B cell (primary cell): ENCODE results near the gene PRR7. TPM values are rescaled to one million over a fixed set of nuclear protein-coding genes. Genes with fewer than 3 reads are reported as not detected.

Experiments used
- ATAC-seq: fragments of 200-7000 bp; cut with Tn5 transposase; one replicate; pipeline ENCODE4 v1.10.0; 2021; ENCODE audit warnings: low read depth, mild to moderate bottlenecking, moderate number of reproducible peaks, moderate library complexity
- CTCF ChIA-PET: fragments of 350-600 bp; sonication (Branson Sonifier 250); formaldehyde crosslinking; loops from one replicate; lab custom pipeline; 2021; ENCODE audit warnings: antibody characterized with exemption, inconsistent platforms; lab: Charles Lee
- POLR2A ChIA-PET: fragments of 350-600 bp; sonication (Branson Sonifier 250); formaldehyde crosslinking; loops from one replicate; lab custom pipeline; 2021; ENCODE audit warnings: antibody characterized with exemption; lab: Charles Lee
- DNase-seq: peaks from one replicate; pipeline ENCODE4 v3.0.0; 2013
- H2AFZ ChIP-seq: 2 replicates; pipeline ENCODE4 v1.6.1; 2012; ENCODE audit warnings: mild to moderate bottlenecking, low read depth, low read length; ENCODE audit not compliant: insufficient read depth, poor library complexity, severe bottlenecking
- H3K27ac ChIP-seq, 2 donors: 1 replicate in 1 of 2; 2 replicates in 1 of 2; pipeline ENCODE4 v1.5.1; 2012 to 2013; ENCODE audit warnings: low read length in 2 of 2, mild to moderate bottlenecking in 2 of 2, moderate library complexity in 1 of 2
- H3K27me3 ChIP-seq, 4 experiments: fragments of 200-600 bp in 1 of 4; sonication (generic) in 1 of 4; replicated peaks in 1 of 4; 1 replicate in 2 of 4; 2 replicates in 2 of 4; pipeline versions ENCODE4 v1.6.1 to v1.7.0; 2013 to 2016; ENCODE audit warnings: low read length in 3 of 4, mild to moderate bottlenecking in 2 of 4, mixed read lengths in 1 of 4, moderate library complexity in 1 of 4; ENCODE audit not compliant: insufficient read depth in 4 of 4, control insufficient read depth in 3 of 4; ENCODE audit errors: control extremely low read depth in 1 of 4
- H3K36me3 ChIP-seq, 2 experiments: replicated peaks in 1 of 2; 1 replicate in 1 of 2; 2 replicates in 1 of 2; pipeline versions ENCODE4 v1.6.1 to v1.7.1; 2013; ENCODE audit warnings: low read length in 1 of 2; ENCODE audit not compliant: insufficient read depth in 2 of 2, control insufficient read depth in 1 of 2; ENCODE audit errors: control extremely low read depth in 1 of 2, extremely low read depth in 1 of 2
- H3K4me1 ChIP-seq, 2 donors: fragments of 200-600 bp in 1 of 2; sonication (generic) in 1 of 2; 1 replicate in 1 of 2; 2 replicates in 1 of 2; pipeline versions ENCODE4 v1.5.1 to v1.6.1; 2013 to 2017; ENCODE audit warnings: low read length in 2 of 2; ENCODE audit not compliant: control insufficient read depth in 2 of 2, insufficient read depth in 2 of 2
- H3K4me2 ChIP-seq: replicated peaks from 2 replicates; pipeline ENCODE3; 2012; ENCODE audit warnings: mild to moderate bottlenecking, low read depth, low read length; ENCODE audit not compliant: poor library complexity, severe bottlenecking
- H3K4me3 ChIP-seq, 5 experiments: fragments of 200-600 bp in 1 of 5; sonication (generic) in 1 of 5; 1 replicate in 3 of 5; 2 replicates in 2 of 5; pipeline versions ENCODE4 v1.5.1 to v1.7.0; 2011 to 2016; ENCODE audit warnings: low read length in 4 of 5, mild to moderate bottlenecking in 4 of 5, low read depth in 2 of 5, control low read depth in 1 of 5, moderate library complexity in 1 of 5; ENCODE audit not compliant: insufficient read depth in 1 of 5; ENCODE audit errors: control extremely low read depth in 1 of 5, extremely low read depth in 1 of 5
- H3K79me2 ChIP-seq: fragments of 200-600 bp; sonication (generic); one replicate; pipeline ENCODE4 v1.6.0; 2016; ENCODE audit warnings: low read length; ENCODE audit not compliant: control insufficient read depth, insufficient read depth
- H3K9ac ChIP-seq: fragments of 200-600 bp; sonication (generic); 2 replicates; pipeline ENCODE4 v1.6.1; 2017; ENCODE audit warnings: mild to moderate bottlenecking, low read length, moderate library complexity
- H3K9me3 ChIP-seq, 3 donors: one replicate each; pipeline versions ENCODE4 v1.6.1 to v1.7.1; 2013; ENCODE audit warnings: low read length in 2 of 3; ENCODE audit not compliant: control insufficient read depth in 2 of 3, insufficient read depth in 1 of 3; ENCODE audit errors: control extremely low read depth in 1 of 3
- H4K20me1 ChIP-seq: 2 replicates; pipeline ENCODE4 v1.6.0; 2012; ENCODE audit warnings: mild to moderate bottlenecking, low read length; ENCODE audit not compliant: insufficient read depth, control insufficient read depth, poor library complexity, severe bottlenecking
- H3K27ac Mint-ChIP-seq: one replicate; pipeline ENCODE4 v1.8.0; 2021; ENCODE audit warnings: mixed read lengths
- H3K27me3 Mint-ChIP-seq: one replicate; pipeline ENCODE4 v1.8.0; 2021; ENCODE audit warnings: mixed read lengths
- H3K4me1 Mint-ChIP-seq: one replicate; pipeline ENCODE4 v1.8.0; 2021; ENCODE audit warnings: mixed read lengths
- H3K4me3 Mint-ChIP-seq: one replicate; pipeline ENCODE4 v1.8.0; 2021; ENCODE audit warnings: mixed read lengths
- H3K9me3 Mint-ChIP-seq: one replicate; pipeline ENCODE4 v1.8.0; 2022; ENCODE audit warnings: mixed read lengths; ENCODE audit not compliant: insufficient read depth
- CTCF ChIP-seq: fragments of 200-600 bp; IDR thresholded peaks from one replicate; pipeline ENCODE4 v1.8.0; 2022; ENCODE audit warnings: antibody characterized with exemption, mild to moderate bottlenecking
- EZH2 ChIP-seq: IDR thresholded peaks from 2 replicates; pipeline ENCODE4 v1.6.1; 2012; ENCODE audit warnings: borderline replicate concordance, low read depth, mild to moderate bottlenecking, moderate library complexity, low read length; ENCODE audit not compliant: insufficient read depth, poor library complexity, severe bottlenecking
- WGBS: methylation state at CpG from one replicate; pipeline ENCODE4 v1.1.5; 2013; ENCODE audit warnings: missing lambda C conversion rate; ENCODE audit not compliant: insufficient coverage; 5-methylcytosine and 5-hydroxymethylcytosine counted together
- intact Hi-C: fragments of 100-400 bp; cut with micrococcal nuclease; formaldehyde crosslinking; loops from one replicate; pipeline ENCODE4 v1.10.0; 2022
- polyA plus RNA-seq: library from polyadenylated mRNA; depleted of rRNA; stranded (reverse); fragments of >200 nt; gene quantifications from 2 replicates; pipeline ENCODE4 v1.2.3, GENCODE V29; 2012
- total RNA-seq, 2 donors: library from RNA; stranded (reverse); fragments of 120-200 nt in 1 of 2; gene quantifications; 1 replicate in 1 of 2; 2 replicates in 1 of 2; pipeline versions ENCODE4 v1.2.3 to v1.2.4, GENCODE V29; 2013 to 2022

The PRR7 gene
- total and polyA plus RNA-seq, 2 donors (not counting 1 experiment from before 2014, with no cell fraction given) = 4.8 to 84.4 TPM

- WGBS = 61% methylated on average over 5 of the region's 10 CpGs
- no peaks in the 10 kb centered on the region for H3K27me3 Mint-ChIP-seq
- peaks cover 0 to 29% of the 10 kb centered on the region in 2 experiments for H3K36me3 ChIP-seq
- ChIA-PET POLR2A (interaction anchor here (0.9 to 10.8 kb wide), 7 partner anchors 9 to 43 kb away, joined by 3 to 103 read pairs (median 9); partner anchors contain the start of gene GRK6), CTCF (interaction anchor here (1.0 to 21.3 kb wide), 7 partner anchors 10 to 127 kb away, joined by 3 to 628 read pairs (median 10); partner anchors contain the start of genes F12, GRK6 and PFN3)
- peak overlapping the region; percentile 82 for H3K4me3 Mint-ChIP-seq
- ATAC-seq (no peak), DNase-seq (peak; percentile 73)
- TF ChIP-seq CTCF (no peak), EZH2 (no peak)
- H3K9me3 ChIP-seq = no peaks in the 10 kb centered on the region
- H3K4me2 ChIP-seq = peak overlapping the region; percentile 93
- no peaks in the 10 kb centered on the region for H3K79me2 ChIP-seq
- H3K27ac Mint-ChIP-seq = peak overlapping the region; percentile 92
- H3K27me3 ChIP-seq = peaks cover 0 to 13% (median 0%) of the 10 kb centered on the region in 4 experiments
- peak overlapping the region; percentile 68 to 77 for H3K27ac ChIP-seq
- H3K4me3 ChIP-seq = peak overlapping the region in 1 of 5 experiments; percentile 66
- no peaks in the 10 kb centered on the region for H3K9me3 Mint-ChIP-seq
- no peak overlapping the region for H2AFZ ChIP-seq
- H3K4me1 Mint-ChIP-seq = peaks cover 48% of the 10 kb centered on the region
- intact Hi-C loops = no loop called here
- H4K20me1 ChIP-seq = peaks cover 63% of the 10 kb centered on the region
- peak overlapping the region; percentile 72 for H3K9ac ChIP-seq
- H3K4me1 ChIP-seq = peaks cover 34 to 50% of the 10 kb centered on the region in 2 donors
These were observed 1.3 kb upstream of the PRR7 start for GRCh38 chr5:177445052-177445916.
